GM18861 (cell line): Measurements from ENCODE around the gene AQP10.
"Not testable (repeated sequence)": the region's sequence is repeated elsewhere in the genome, so short reads cannot be mapped to it uniquely, and the experiment has no call there.

Experiments
- ATAC-seq: cut with Tn5 transposase; IDR thresholded peaks from one replicate; pipeline ENCODE4 v1.9.1; 2021; ENCODE audit not compliant: unreplicated experiment

The AQP10 gene, protein sequence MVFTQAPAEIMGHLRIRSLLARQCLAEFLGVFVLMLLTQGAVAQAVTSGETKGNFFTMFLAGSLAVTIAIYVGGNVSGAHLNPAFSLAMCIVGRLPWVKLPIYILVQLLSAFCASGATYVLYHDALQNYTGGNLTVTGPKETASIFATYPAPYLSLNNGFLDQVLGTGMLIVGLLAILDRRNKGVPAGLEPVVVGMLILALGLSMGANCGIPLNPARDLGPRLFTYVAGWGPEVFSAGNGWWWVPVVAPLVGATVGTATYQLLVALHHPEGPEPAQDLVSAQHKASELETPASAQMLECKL

DNA sequence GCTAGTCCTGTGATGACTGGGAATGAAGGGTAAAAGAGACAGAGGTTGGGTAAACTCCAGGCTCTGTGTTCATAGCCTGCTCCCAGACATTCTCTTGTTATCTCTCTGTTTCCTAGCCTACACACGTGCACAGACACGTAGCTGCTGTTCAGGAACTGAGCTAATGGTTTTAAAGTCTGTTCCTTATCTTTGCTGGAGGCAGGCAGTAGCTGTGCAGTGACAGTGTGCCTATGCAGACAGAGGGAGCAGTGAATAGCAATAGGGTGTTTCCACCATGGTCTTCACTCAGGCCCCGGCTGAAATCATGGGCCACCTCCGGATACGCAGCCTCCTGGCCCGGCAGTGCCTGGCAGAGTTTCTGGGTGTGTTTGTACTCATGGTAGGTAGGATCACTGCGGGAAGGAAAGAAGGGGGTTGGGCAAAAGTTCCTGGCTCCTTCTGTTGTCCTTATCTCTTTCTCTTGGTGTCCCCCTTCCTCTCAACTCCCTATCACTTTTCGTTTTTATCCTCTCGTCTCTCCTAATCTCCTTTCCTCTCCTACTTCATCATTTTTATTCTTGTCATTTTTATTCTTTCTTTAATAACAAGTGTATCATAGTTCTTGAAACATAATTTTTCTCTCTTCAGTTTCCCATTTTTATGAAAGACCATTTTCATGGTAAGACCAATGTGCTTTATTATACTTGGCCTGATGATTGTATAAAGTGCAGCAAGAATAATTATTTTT, at the start of gene AQP10:
Gene AQP10 (plus strand): TSS at position 212 of the 727 bp plus-strand sequence. CDS start 63 bp downstream, at position 275.
- no peak for ATAC-seq

DNA sequence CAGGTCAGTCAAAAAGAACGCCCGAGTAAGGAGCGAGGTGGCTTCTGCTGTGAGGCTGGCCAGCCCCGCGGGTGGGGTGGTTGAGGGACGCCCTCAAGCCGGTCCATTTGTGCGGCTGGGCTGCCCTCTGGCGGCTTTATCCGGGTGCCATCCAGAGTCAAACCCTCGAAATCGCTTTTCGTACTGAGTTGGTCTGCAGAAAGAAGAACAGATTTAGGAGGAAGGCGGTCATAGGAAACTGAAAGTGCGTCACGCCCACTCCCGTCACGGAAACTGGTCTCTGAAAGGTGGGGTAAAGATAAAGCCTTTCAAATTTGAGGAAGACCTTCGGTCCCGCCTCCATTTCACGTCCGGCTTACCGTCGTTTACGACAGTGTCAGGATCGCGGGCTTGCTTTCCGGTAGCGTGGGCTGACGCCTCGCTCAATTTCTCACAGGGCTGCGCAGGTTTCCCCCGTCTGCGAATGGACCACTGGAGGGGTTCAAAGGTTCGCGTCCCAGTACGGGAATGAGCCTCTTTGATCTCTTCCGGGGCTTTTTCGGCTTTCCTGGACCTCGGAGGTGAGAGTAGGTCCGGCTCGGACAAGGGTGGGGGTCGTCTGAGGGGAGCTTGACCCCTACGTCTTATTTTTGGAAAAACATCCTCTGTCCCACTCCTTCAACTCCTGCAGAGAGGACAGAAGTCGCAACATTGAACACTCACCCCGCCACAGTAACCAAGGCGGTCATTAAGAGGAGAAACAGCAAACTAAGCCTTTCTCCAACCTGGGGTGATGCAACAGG, 48.5 kb upstream of the AQP10 start, which contains the start of gene HAX1:
Gene HAX1 (plus strand): TSS at position 413 of the 782 bp plus-strand sequence. CDS start 95 bp downstream, at position 508.
- ATAC-seq: peak; percentile 77

GRCh38 chr1:154272999-154273563, 47.8 kb upstream of the AQP10 start:
- ATAC-seq: no peak

DNA sequence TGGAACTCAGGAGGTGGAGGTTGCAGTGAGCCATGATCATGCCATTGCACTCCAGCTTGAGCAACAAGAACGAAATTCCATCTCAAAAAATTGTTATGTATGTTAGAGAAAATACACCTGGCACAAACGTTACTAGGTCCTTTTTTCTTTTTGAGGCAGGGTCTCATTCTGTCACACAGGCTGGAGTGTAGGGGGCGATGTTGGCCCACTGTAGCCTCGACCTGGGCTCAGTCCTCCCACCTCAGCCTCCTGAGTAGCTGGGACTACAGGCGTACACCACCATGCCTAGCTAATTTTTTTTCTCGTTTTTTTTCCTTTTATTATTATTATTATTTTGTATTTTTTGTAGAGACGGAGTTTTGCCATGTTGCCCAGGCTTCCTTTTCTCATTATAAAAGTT, 44.1 kb upstream of the AQP10 start:
- ATAC-seq: no peak

GRCh38 chr1:154287591-154287990, 33.3 kb upstream of the AQP10 start:
- ATAC-seq: not testable (repeated sequence)

DNA sequence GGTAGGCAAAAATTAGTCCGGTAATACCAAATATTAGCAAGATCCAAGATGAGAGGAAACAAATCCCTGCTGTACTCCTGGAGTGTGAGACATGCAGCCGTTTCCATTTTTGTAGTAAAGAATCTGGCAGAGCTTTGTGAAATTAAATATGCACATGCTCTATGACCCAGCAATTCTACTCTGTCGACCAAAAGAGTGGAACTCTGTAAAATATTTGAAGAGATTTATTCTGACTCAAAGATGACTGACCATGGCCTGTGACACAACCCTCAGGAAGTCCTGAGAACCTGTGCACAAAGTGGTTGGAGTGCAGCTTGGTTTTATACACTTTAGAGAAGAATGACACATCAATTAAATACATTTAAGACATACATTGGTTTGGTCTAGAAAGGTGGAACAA, 32.2 kb upstream of the AQP10 start:
- no peak for ATAC-seq

DNA sequence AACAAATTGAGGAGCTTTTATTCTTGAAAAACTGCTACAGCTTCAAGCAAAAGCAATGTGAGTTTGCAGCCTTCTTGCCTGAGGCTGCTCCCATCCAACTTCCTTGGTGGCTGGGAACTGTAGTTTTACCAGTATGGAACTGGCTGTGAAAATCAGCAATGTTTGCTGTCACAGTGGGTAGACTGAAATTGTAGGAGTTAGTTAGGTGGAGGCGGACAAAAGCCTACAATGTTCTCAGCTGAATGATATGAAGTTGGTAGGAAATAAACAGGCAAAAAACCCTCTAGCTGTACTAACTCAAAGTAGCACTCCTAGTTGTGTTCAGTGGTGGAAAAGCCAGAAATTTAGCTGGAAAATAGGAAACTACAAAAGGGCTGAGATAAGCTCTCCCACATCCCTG, 30.0 kb upstream of the AQP10 start:
- no peak for ATAC-seq

DNA sequence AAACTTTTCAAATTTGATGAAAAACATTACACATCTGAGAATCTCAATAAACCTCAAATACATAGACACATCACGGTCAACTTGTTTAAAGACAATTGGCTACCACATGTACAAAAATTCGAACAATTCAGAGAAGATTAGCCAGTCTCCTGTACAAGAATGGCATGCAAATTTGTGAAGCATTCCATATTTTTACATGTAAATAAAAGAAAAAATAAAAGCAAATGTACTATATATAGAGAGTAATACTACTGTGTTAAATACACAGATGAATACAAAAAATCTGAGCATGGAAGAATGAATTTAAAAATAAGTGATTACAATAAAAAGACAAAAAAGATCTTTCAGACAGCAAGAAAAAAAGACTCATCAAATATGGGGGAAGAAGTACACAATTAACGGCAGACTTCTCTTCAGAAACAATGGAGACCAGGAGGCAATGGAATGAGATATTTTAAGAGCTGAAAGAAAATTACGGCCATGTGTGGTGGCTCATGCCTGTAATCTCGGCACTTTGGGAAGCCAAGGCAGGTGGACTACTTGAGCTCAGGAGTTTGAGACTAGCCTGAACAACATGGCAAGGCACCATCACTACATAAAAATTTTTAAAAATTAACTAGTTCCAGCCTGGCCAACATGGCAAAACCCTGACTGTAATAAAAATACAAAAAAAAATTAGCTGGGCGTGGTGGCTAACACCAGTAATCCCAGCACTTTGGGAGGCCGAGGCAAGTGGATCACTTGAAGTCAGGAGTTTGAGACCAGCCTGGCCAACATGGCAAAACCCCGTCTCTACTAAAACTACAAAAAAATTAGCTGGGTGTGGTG, 25.3 kb upstream of the AQP10 start:
- ATAC-seq: no peak

DNA sequence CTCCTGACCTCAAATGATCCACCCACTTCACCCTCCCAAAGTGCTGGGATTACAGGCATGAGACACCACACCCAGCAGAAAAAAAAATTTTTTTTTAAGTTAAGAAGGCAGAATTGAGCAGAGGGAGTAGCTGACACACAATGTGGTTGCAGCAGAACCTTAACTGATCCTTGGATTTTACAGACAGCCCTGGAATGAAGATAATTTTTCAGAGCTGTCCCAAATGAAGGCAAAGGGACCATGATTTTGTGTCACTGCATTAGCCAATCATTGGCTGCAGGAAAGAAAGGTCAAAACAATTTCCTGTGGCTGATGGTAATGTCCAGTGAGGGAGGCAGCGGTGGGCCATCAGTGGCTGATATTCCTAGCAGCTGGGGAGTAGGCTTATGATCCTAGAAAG, 19.3 kb upstream of the AQP10 start:
- ATAC-seq: no peak

DNA sequence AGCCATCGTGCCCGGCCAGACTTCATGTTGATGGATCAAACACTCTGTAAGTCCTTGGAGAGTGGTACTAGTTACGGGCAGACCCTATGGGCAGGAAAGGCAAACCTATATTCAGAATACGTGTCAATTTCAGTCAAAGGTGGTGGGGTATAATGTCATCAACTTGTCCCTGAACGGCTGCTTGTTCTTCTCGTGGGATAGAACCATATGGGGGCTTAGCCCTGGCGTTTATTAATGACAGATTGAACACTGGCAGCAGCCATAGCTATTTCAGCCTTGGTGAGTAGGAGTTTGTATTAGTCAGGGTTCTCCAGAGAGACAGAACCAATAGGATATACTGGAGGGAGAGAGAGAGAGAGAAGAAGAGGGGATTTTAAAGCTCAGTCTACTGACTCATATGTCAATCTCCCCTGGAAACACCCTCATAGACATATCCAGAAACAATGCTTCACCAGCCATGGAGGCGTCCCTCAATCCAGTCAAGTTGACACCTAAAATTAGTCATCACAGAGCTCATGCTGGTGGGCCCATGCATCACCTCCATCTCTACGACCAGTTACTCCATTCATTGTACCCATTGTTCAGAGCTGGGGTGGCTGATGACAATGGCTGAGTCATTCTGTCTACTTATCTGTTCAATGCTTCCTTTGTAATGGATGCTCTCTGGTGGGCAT, 16.1 kb upstream of the AQP10 start:
- no peak for ATAC-seq

DNA sequence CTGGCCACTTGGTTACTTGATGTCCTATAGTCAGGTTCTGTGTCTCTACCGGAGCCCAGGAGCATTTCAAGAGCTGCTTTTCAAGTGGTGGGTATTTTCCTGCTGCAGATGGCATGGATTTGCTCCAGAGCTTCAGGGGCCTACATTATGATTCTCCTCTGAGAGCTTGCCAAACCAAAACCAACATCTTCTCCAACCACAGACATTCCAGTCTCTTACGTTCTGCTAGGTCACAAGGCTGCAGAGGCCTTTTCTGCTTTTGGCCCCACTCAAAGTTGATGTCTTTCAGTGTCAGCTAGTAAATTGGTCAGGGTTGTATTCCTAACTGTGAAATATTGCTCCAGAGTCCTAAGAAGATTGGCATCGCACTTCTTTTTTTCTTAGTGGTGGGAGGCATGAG, 14.7 kb upstream of the AQP10 start:
- no peak for ATAC-seq

- not testable (repeated sequence) for ATAC-seq
These were observed 13.1 kb upstream of the AQP10 start for GRCh38 chr1:154307670-154308270.

DNA sequence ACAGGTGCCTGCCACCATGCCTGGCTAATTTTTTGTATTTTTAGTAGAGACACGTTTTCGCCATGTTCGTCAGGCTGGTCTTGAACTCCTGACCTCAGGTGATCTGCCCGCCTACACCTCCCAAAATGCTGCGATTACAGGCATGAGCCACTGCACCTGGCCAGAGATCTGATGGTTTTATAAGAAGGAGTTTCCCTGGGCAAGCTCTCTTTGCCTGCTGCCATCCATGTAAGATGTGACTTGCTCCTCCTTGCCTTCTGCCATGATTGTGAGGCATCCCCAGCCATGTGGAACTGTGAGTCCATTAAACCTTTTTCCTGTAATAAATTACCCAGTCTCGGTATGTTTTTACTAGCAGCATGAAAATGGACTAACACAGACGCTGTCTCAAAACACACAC, 11.8 kb upstream of the AQP10 start:
- not testable (repeated sequence) for ATAC-seq

DNA sequence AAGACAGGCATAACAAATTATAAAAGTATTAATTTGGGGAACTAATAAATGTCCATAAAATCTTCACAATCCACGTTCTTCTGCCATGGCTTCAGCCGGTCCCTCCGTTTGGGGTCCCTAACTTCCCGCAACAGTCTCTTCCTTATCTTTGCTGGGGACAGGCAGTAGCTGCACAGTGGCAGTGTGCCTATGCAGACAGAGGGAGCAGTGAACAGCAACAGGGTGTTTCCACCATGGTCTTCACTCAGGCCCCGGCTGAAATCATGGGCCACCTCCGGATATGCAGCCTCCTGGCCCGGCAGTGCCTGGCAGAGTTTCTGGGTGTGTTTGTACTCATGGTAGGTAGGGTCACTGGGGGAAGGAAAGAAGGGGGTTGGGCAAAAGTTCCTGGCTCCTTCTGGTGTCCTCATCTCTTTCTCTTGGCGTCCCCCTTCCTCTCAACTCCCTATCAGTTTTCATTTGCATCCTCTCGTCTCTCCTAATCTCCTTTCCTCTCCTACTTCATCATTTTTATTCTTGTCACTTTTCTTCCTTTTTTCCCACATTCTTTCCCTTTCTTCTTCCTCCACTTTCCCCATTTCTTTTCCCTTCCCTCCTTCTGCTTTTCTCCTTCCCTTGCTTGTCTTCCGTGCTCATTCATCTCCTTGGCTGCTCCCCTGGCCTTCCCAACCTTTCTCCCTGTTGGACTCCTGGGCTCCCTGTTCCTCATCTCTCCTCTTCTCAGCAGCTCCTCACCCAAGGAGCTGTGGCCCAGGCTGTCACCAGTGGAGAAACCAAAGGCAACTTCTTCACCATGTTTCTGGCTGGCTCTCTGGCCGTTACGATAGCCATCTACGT, 8.4 kb upstream of the AQP10 start:
- ATAC-seq: not testable (repeated sequence)

GRCh38 chr1:154313066-154313356, 7.9 kb upstream of the AQP10 start:
- no peak for ATAC-seq

DNA sequence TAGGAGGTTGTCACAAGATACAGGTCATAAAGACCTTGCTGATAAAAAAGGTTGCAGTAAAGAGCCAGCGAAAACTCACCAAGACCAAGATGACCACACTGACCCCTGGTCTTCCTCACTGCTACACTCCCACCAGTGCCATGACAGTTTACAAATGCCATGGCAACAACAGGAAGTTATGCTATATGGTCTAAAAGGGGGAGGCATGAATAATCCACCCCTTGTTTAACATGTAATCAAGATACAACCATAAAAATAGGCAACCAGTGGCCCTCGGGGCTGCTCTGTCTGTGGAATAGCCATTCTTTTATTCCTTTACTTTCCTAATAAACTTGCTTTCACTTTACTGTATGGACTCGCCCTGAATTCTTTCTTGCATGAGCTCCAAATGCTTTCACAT, 6.7 kb upstream of the AQP10 start:
- ATAC-seq: not testable (repeated sequence)

DNA sequence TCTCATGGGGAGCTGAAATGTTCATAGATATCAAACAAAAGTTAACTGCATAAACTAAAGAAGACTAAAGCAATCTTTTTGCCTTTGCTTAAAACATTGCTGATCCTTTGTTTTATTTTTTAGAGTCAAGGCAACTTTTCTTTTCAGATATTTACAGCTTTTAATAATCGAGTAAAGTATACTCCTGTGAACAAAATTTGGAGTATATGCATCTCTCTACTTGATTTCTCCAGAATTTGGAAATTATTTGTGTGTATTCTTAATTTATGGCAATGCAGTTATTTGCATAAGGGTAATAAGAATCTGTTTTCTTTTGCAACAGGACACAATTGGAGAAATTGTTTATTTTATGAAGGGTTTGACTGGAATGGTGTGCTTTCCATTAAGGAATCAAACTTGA, 4.2 kb upstream of the AQP10 start:
- no peak for ATAC-seq

DNA sequence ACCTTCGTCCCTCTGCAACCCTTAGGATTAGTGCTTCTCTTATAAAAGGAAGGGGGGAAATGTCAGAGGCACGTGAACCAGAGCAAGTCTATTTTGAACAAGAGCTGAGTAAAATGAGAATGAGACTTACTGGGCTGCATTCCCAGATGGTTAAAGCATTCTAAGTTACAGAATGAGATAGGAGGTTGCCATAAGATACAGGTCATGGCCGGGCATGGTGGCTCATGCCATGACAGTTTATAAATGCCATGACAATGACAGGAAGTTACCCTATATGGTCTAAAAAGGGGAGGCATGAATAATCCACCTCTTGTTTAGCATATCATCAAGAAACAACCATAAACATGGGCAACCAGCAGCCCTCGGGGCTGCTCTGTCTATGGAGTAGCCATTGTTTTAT, 2.5 kb upstream of the AQP10 start:
- no peak for ATAC-seq

- not testable (repeated sequence) for ATAC-seq
These were observed 679 bp downstream of the AQP10 start for GRCh38 chr1:154321609-154321934.
